Adrenal gland (tissue), 5 donors: ENCODE results near the gene UBA52.

Source experiments
- POLR2A ChIP-seq, 2 donors: fragments of 450-650 bp; IDR thresholded peaks; one replicate each; pipeline ENCODE4 v1.6.1; 2017; ENCODE audit warnings: antibody characterized with exemption in 2 of 2, mild to moderate bottlenecking in 2 of 2, moderate library complexity in 1 of 2
- TF ChIP-seq, protein P1 (sequence below), 6 experiments: fragments of 450-650 bp in 4 of 6; fragments of 200-600 bp in 2 of 6; sonication (generic) in 1 of 6; IDR thresholded peaks; 1 replicate in 5 of 6; 2 replicates in 1 of 6; pipeline versions ENCODE4 v1.5.1 to v1.8.0; 2016 to 2021; ENCODE audit warnings: antibody characterized with exemption in 6 of 6, mild to moderate bottlenecking in 2 of 6, moderate library complexity in 1 of 6
- donor health status: DM: no; HTN: no; CAD: no.

DNA sequence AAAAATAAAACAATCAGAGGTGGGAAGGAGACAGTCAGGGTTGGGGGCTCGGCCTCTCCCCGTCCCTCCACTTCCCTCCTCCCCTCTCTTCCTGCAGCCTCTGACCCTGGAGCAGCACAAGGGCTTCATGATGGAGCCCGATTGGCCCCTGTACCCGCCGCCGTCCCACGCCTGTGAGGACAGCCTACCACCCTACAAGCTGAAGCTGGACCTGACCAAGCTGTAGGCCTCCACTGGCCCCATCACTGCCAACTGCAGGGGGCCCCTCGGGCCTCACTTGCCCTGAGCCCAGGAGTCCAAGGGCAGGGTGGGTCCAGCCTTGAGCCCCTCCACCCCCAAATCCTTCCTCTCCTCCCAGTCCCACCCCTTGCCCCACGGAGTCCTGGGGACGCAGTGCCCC, 48.7 kb downstream of the UBA52 start:
- TF ChIP-seq, protein P1, sequence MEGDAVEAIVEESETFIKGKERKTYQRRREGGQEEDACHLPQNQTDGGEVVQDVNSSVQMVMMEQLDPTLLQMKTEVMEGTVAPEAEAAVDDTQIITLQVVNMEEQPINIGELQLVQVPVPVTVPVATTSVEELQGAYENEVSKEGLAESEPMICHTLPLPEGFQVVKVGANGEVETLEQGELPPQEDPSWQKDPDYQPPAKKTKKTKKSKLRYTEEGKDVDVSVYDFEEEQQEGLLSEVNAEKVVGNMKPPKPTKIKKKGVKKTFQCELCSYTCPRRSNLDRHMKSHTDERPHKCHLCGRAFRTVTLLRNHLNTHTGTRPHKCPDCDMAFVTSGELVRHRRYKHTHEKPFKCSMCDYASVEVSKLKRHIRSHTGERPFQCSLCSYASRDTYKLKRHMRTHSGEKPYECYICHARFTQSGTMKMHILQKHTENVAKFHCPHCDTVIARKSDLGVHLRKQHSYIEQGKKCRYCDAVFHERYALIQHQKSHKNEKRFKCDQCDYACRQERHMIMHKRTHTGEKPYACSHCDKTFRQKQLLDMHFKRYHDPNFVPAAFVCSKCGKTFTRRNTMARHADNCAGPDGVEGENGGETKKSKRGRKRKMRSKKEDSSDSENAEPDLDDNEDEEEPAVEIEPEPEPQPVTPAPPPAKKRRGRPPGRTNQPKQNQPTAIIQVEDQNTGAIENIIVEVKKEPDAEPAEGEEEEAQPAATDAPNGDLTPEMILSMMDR (IDR thresholded peaks at IDR 0.05), result no peak
- TF ChIP-seq POLR2A (IDR thresholded peaks at IDR 0.05), result no peak
